GM13976 (cell line): ENCODE data around the gene ADSS2.
"Not testable (repeated sequence)": the region's sequence is repeated elsewhere in the genome, so short reads cannot be mapped to it uniquely, and the experiment has no call there.

Experiments
- DNase-seq: peaks from one replicate; pipeline ENCODE4 v3.0.0; 2012; ENCODE audit warnings: low spot score
- in situ Hi-C: fragments of 300-500 bp; cut with MboI; formaldehyde crosslinking; loops from one replicate; pipeline ENCODE4 v1.12.0; 2022; ENCODE audit warnings: low sequenced_read_pairs, mixed read lengths, inconsistent platforms; ENCODE audit not compliant: unreplicated experiment
- TF ChIP-seq, protein P1 (sequence below): IDR thresholded peaks from 2 replicates; pipeline ENCODE4 v1.5.1; 2012; ENCODE audit warnings: borderline replicate concordance, mild to moderate bottlenecking; ENCODE audit not compliant: insufficient read depth; ENCODE audit errors: extremely low read depth, missing control alignments, control extremely low read depth

ADSS2 gene

DNA sequence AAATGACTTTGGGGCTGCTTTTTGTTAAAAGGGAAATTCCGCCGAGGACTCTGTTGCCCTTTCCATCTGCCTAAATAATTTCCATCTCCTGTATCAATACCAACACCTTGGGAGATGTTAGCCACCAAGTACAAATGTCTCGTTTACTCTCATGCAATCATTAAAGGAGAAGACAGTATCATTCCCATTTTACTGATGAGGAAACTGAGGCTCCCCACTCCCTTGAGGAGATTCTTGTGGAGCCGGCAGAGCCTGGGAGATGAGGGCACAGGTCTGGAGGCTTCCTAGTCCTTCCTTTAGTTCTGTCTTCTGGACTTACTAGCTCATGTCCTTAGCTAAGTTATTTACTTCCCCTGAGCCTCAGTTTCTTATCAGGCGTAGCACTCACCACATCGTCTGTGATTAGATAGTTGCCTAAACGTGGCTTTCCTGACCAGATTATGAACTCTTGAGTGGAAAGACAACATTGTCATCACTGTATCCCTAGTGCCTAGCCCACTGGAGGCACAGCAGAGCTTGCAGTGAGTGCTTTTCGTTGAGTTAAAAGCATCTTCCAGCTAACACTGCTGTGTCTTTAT, 81.6 kb downstream of the ADSS2 start:
- in situ Hi-C loops = no loop called here
- TF ChIP-seq, protein P1, sequence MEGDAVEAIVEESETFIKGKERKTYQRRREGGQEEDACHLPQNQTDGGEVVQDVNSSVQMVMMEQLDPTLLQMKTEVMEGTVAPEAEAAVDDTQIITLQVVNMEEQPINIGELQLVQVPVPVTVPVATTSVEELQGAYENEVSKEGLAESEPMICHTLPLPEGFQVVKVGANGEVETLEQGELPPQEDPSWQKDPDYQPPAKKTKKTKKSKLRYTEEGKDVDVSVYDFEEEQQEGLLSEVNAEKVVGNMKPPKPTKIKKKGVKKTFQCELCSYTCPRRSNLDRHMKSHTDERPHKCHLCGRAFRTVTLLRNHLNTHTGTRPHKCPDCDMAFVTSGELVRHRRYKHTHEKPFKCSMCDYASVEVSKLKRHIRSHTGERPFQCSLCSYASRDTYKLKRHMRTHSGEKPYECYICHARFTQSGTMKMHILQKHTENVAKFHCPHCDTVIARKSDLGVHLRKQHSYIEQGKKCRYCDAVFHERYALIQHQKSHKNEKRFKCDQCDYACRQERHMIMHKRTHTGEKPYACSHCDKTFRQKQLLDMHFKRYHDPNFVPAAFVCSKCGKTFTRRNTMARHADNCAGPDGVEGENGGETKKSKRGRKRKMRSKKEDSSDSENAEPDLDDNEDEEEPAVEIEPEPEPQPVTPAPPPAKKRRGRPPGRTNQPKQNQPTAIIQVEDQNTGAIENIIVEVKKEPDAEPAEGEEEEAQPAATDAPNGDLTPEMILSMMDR = no peak
- DNase-seq = no peak

DNA sequence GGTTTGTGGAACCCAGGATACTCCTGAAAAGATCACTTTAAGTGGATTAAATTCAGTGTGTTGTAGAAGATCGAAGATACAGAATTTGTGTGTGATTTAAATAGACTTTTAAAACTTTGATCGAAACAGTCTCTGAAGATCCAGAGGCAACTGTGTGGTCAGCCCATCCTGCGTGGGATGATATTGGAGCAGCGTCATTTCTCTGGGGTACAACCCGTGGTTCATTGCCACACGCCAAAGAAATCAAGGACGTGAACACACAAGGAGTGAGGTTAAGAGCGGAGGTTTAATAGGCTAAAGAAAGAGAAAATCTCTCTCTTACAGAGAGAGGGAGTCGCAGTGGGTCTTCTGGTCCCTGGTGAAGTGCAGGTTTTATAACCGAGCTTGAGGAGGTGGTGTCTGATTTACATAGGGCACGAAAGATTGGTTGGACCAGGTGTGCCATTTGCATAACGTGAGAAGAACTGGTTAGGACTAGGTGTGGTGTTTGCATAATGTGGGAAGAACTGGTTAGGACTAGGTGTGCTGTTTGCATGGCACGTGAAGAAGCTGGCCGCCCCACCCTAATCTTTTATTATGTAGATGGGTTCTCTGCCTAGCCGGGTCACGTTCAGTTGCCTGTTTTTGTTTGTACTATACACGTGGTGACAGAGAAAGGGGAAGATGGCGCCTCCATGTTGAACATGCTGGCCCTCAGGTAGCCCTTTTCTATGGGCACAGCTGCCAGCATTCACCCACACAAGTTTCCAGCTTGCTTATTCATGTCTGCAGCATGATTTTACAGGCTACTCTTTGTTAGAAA, 82.3 kb downstream of the ADSS2 start:
- TF ChIP-seq, protein P1 = no peak
- DNase-seq = no peak
- in situ Hi-C loops = no loop called here

DNA sequence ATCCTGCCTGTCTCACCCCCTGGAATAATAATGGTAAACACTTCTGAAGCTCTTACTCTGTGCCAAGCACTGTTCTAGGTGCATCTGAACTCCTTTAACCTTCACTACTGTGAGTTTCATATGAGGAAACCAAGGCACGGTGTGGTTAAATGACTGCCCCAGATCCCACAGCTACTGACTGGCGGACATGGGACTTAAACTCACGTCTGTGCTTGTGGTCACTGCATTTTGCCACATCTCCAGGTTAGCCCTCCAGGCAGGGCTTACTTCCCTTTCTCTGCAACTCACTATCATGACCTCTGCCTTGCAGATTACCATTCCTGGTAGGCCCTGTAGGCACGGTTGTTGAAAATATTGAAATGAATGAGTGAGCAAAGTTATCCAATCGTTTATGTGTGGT, 83.4 kb downstream of the ADSS2 start:
- in situ Hi-C loops = no loop called here
- TF ChIP-seq, protein P1 = no peak
- no peak for DNase-seq

DNA sequence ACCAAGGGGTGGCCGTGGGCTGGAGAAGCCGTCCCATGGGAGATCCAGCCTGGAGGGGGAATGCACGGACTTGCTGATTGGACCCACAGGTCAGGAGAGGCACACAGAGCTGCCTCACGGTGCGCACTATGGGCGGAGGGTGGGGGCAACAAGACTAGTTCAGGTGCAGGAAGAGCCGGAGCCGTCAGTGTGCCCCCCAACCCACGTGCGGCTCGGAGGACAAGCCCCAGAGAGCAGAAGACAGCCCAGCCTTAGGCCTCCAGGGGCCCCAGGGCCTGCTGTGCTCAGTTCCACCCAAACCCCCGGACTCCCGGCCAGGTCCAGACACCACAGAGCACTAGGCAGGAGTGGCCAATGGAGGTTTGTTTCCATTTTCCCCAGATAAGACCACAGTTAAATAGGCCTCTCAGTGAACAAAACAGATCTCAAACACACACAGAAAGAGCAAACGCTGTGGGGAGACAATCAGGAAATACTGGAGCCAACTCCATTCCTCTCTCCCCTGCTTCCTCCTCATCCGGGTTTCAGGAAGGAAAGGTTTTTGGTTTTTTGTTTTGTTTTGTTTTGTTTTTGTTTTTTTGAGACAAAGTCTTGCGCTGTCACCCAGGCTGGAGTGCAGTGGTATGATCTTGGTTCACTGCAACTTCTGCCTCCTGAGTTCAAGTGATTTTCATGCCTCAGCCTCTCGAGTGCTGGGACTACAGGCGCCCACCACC, 84.2 kb downstream of the ADSS2 start:
- in situ Hi-C loops = no loop called here
- no peak for DNase-seq
- TF ChIP-seq, protein P1 = no peak

DNA sequence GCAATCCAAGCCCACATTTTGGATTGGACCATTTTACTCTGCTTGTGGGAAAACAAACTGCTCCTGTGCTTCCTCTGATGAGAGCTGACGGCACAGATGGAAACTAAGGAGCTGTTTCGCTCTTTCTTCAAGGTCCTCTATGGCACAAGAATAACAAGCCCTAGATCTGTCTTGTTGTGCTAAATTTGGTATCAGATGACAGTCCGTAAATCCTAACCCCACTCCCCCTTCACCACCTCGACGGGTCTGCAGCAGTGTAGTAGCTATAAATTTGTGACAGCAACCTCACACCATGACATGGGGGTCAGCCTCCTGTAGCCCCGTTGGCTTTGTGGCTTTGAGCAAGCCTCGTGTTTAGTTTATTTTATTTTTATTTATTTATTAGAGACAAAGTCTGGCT, 85.9 kb downstream of the ADSS2 start:
- TF ChIP-seq, protein P1 = no peak
- in situ Hi-C loops = no loop called here
- no peak for DNase-seq

DNA sequence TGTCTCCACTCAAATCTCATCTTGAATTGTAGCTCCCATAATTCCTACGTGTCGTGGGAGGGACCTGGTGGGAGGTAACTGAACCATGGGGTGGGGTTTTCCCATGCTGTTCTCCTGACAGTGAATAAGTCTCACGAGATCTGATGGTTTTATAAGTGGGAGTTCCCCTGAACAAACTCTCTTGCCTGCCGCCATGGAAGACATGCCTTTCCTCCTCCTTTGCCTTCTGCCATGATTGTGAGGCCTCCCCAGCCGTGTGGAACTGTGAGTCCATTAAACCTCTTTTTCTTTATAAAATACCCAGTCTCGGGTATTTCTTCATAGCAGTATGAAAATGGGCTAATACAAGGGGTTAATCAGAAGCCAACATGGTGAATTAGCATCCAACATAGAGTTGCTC, 86.4 kb downstream of the ADSS2 start:
- DNase-seq, in situ Hi-C loops: not testable (repeated sequence)

DNA sequence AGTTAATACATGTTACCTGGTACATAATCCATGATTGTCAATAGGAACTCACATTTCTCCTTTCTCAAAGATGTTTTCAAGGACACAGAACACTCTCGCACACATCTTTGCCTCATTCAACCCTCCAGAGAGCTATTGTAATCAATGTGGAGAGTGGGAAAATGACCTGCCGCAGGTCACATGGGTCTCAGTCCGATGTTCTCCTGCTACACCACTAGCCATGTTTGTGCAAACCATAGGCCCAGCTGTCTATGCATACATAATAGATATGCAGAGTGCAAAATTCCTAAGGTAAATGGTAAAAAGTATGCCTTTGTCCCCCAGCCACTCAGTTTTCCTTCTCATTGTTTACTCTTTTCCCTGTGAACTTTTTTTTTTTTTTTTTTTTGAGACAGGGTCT, 89.2 kb downstream of the ADSS2 start:
- in situ Hi-C loops = no loop called here
- DNase-seq = no peak
- TF ChIP-seq, protein P1 = no peak
